Kidney epithelial cell (primary cell): ENCODE data around the gene SLC5A12. TPM values are rescaled to one million over a fixed set of nuclear protein-coding genes. Genes with fewer than 3 reads are reported as not detected.

ENCODE experiments used
- DNase-seq: peaks from one replicate; pipeline ENCODE4 v3.0.0-alpha.2; 2010; ENCODE audit warnings: low read depth
- H3K27me3 ChIP-seq: 2 replicates; pipeline ENCODE4 v1.6.0; 2011; ENCODE audit warnings: low read length; ENCODE audit not compliant: control insufficient read depth, insufficient read depth
- H3K36me3 ChIP-seq: 2 replicates; pipeline ENCODE4 v1.5.1; 2011; ENCODE audit warnings: low read length; ENCODE audit not compliant: control insufficient read depth, insufficient read depth
- H3K4me3 ChIP-seq: 2 replicates; pipeline ENCODE4 v1.5.1; 2011; ENCODE audit warnings: low read depth, mild to moderate bottlenecking, control low read depth, low read length
- total RNA-seq: library from RNA; depleted of rRNA; stranded (reverse); fragments of >200 nt; gene quantifications from 2 replicates; pipeline ENCODE4 v1.2.3, GENCODE V29; 2015
- TF ChIP-seq, protein P1 (sequence below): IDR thresholded peaks from 2 replicates; pipeline ENCODE4 v1.5.1; 2011; ENCODE audit warnings: mild to moderate bottlenecking, moderate library complexity, low read length, control low read depth, inconsistent platforms; ENCODE audit not compliant: insufficient read depth, poor library complexity, severe bottlenecking

SLC5A12 gene
- total RNA-seq, 1 donor from 2014 or later = not detected

DNA sequence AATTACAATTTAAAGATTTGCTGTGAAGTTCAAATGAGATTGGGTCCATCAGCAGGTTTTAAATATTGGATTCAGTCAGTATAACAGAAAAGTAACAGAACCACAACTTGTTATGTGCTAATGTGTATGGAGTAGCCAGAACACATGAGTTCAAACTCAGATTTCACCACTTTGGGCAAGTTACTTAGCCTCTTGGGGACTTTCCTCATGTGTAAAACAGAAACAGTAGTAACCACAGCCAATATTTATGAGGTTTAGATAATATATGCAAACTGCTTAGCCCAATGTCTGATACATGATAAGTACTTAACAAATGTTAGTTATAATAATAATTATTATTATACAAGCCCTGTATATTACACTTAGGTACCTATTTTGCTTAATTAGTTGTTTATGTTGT, 21.8 kb upstream of the SLC5A12 start:
- DNase-seq = no peak
- Histone ChIP-seq H3K27me3 (no peaks in the 10 kb centered on the region), H3K4me3 (no peak overlapping the region), H3K36me3 (no peaks in the 10 kb centered on the region)
- TF ChIP-seq, protein P1, sequence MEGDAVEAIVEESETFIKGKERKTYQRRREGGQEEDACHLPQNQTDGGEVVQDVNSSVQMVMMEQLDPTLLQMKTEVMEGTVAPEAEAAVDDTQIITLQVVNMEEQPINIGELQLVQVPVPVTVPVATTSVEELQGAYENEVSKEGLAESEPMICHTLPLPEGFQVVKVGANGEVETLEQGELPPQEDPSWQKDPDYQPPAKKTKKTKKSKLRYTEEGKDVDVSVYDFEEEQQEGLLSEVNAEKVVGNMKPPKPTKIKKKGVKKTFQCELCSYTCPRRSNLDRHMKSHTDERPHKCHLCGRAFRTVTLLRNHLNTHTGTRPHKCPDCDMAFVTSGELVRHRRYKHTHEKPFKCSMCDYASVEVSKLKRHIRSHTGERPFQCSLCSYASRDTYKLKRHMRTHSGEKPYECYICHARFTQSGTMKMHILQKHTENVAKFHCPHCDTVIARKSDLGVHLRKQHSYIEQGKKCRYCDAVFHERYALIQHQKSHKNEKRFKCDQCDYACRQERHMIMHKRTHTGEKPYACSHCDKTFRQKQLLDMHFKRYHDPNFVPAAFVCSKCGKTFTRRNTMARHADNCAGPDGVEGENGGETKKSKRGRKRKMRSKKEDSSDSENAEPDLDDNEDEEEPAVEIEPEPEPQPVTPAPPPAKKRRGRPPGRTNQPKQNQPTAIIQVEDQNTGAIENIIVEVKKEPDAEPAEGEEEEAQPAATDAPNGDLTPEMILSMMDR = no peak

DNA sequence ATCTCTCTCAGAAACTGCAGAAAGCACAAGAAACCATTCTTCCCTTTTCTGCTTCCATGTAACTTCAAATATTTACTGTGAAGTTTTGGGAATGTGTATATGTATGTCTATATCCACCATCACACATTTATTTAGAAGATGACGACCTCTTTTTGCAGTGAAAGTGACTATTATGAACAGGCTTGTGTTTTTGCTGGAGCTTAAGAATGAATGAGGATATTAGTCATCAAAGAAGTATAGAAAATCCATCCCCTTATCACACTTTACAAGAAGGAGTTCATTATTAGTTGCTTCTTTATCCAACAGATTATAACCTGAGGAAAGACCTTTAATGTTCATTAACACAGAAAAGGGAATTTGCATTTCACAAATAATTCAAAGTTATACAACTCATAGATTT, 21.1 kb upstream of the SLC5A12 start:
- H3K4me3 ChIP-seq = no peak overlapping the region
- no peak for DNase-seq
- TF ChIP-seq, protein P1 = no peak
- H3K36me3 ChIP-seq = no peaks in the 10 kb centered on the region
- H3K27me3 ChIP-seq = no peaks in the 10 kb centered on the region

DNA sequence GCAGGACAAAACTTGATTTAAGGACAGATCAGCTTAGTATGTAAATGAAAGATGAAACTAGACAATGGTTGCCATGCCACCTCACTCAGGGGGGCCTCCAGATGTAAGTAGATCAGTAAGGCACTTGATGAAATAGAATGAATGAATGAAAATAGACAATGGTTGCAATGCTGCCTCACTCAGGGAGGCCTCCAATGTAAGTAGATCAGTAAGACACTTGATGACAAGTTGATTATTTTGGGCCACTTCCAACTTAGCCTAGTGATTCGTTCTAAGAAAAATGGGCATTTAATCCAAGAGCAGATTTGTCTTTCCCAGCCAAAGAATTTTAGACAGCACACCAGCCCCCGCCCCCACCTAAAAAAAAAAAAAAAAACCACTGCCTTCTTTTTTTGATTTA, 19.2 kb upstream of the SLC5A12 start:
- Histone ChIP-seq H3K36me3 (no peaks in the 10 kb centered on the region), H3K27me3 (no peaks in the 10 kb centered on the region), H3K4me3 (no peak overlapping the region)
- no peak for DNase-seq
- TF ChIP-seq, protein P1 = no peak

DNA sequence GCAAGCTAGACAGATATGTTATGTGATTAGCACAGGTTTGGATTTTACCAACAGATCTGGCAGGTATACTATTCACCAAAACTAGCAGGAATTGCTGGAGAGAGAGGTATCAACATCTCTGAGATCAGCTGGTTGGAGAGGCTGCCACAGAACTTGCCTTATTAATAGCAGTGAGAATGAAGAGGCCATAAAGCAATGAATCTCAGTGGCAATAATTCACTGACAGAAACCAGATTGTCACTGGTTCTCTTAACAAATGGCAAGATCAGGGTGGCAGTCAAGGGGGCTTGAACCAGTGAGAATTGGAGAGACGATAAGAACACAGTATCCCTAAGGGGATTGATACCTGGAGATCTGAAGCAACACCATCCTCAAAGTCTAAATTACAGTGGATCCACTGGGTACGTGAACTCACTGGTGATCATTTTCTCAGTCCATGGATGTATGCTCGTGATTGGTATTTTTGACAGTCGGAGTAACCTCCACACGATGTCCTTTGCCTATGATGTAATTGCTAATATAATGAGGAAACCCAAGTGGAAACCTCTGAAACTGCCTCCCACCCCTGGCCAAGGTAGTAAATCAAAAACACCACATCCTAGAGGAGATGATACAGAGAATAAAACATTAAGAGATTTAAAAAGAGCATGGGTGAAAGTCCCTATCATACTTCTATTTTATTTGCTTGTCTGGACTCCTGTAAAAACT, 17.7 kb upstream of the SLC5A12 start:
- Histone ChIP-seq H3K27me3 (no peaks in the 10 kb centered on the region), H3K36me3 (no peaks in the 10 kb centered on the region), H3K4me3 (no peak overlapping the region)
- TF ChIP-seq, protein P1 = no peak
- no peak for DNase-seq

DNA sequence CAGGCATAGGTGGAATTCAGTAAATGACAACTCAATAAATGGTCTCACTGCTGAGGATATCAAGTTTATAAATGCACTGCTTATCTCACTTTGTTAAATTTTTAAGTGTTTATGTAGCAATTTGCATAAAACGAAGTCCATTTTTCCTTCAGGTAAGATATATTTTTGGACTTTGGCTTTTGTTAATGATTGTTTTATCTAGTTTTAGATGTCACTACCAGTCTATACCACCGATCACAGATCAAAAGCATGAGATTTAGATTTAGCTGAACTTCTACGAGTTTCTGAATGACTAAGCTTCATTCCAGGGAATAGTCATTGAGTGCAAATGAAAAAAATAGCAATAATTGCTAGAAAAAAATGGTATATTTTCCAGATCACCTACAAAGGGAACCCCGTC, 12.8 kb upstream of the SLC5A12 start:
- Histone ChIP-seq H3K27me3 (no peaks in the 10 kb centered on the region), H3K4me3 (no peak overlapping the region), H3K36me3 (no peaks in the 10 kb centered on the region)
- TF ChIP-seq, protein P1 = no peak
- no peak for DNase-seq

DNA sequence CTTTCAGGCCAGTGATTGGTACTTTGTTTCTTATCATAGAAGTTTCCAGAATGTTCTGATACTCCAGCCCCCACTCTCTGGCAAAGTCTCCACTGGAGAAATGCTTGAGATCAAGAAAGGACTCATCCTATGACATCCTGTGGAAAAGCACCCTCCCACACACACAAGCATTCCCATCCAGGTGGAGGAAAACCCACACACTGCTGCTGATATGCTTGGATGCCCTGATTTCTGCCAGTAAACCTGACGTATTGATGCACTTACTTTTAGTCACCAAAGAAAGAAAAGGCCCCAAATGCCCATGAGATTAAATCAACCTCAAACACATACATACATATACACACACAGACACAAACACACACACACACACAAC, 9.2 kb upstream of the SLC5A12 start:
- TF ChIP-seq, protein P1 = no peak
- Histone ChIP-seq H3K36me3 (no peaks in the 10 kb centered on the region), H3K27me3 (no peaks in the 10 kb centered on the region), H3K4me3 (no peak overlapping the region)
- no peak for DNase-seq
